Fibroblast of lung (primary cell): Measurements from ENCODE around the gene KRTAP9-4.

Experiments used
- EZH2 ChIP-seq: IDR thresholded peaks from 2 replicates; pipeline ENCODE4 v1.5.1; 2012; ENCODE audit warnings: low read length, control low read depth, mild to moderate bottlenecking; ENCODE audit errors: missing control alignments
- TF ChIP-seq, protein P1 (sequence below), 2 donors: IDR thresholded peaks in 1 of 2; conservative IDR thresholded peaks in 1 of 2; 1 replicate in 1 of 2; 2 replicates in 1 of 2; pipeline ENCODE4 v1.5.1; 2011 to 2012; ENCODE audit warnings: low read length in 2 of 2, control low read depth in 1 of 2, inconsistent platforms in 1 of 2, low read depth in 1 of 2, mild to moderate bottlenecking in 1 of 2

DNA sequence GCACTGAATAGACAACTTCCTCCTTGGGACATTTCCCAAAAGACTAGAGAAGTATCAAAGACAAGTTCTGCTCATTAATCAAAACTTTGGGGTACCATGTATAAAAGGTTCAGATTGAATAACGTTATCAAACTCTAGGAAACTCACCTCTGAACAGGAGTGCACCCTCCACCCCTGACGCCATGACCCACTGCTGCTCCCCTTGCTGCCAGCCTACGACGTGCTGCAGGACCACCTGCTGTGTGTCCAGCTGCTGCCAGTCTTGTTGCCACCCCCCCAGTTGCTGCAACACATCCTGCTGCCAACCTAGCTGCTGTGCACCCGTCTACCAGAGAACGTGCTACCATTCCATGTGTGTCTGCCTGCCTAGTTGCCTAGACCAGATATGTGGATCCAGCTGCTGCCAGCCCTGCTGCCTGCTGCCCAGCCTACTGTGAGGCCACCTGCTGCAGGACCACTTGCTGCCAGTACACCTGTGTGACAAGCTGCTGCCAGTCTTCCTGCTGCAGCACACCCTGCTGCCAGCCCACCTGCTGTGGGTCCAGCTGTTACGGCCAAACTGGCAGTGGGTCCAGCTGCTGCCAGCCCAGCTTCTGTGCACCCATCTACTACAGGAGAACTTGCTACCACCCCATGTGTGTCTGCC, 36.8 kb upstream of the KRTAP9-4 start:
- TF ChIP-seq, protein P1, sequence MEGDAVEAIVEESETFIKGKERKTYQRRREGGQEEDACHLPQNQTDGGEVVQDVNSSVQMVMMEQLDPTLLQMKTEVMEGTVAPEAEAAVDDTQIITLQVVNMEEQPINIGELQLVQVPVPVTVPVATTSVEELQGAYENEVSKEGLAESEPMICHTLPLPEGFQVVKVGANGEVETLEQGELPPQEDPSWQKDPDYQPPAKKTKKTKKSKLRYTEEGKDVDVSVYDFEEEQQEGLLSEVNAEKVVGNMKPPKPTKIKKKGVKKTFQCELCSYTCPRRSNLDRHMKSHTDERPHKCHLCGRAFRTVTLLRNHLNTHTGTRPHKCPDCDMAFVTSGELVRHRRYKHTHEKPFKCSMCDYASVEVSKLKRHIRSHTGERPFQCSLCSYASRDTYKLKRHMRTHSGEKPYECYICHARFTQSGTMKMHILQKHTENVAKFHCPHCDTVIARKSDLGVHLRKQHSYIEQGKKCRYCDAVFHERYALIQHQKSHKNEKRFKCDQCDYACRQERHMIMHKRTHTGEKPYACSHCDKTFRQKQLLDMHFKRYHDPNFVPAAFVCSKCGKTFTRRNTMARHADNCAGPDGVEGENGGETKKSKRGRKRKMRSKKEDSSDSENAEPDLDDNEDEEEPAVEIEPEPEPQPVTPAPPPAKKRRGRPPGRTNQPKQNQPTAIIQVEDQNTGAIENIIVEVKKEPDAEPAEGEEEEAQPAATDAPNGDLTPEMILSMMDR (conservative IDR thresholded peaks at IDR 0.05 in 1 of 2, IDR thresholded peaks at IDR 0.05 in 1 of 2; ENCODE audit: low read depth in 1 of 2, low read length in 2 of 2), result no peak
- no peak for TF ChIP-seq EZH2
